GM12878 (cell line): ENCODE data around the gene ABHD3. TPM values are rescaled to one million over a fixed set of nuclear protein-coding genes. Genes with fewer than 3 reads are reported as not detected.
A peak's percentile ranks its signal among the peaks of the same experiment; 100 is the strongest.

Experiments used
- ATAC-seq: fragments of 200-7000 bp; cut with Tn5 transposase; 3 replicates; pipeline ENCODE4 v1.9.1; 2020; ENCODE audit warnings: mild to moderate bottlenecking, moderate library complexity
- BruUV-seq: library from RNA; stranded (reverse); fragments of 400-500 nt; replicated peaks from 2 replicates; lab custom pipeline; 2021; lab: Mats Ljungman, UMichigan
- CTCF ChIA-PET: fragments of 300-600 bp; sonication (Branson Sonifier 250); formaldehyde crosslinking; extraction: SDS; loops from one replicate; lab custom pipeline; 2021; ENCODE audit warnings: inconsistent platforms; lab: Yijun Ruan, JAX
- POLR2A ChIA-PET: fragments of 350-600 bp; formaldehyde crosslinking; extraction: SDS; loops from one replicate; lab custom pipeline; 2021; ENCODE audit warnings: inconsistent platforms; lab: Charles Lee
- RAD21 ChIA-PET: fragments of 300-600 bp; sonication (Branson Sonifier 250); formaldehyde crosslinking; loops from one replicate; lab custom pipeline; 2023; ENCODE audit warnings: antibody characterized with exemption; ENCODE audit not compliant: unreplicated experiment; lab: Charles Lee
- SMC1A ChIA-PET: fragments of 300-600 bp; sonication (Branson Sonifier 250); formaldehyde crosslinking; loops from one replicate; lab custom pipeline; 2023; ENCODE audit not compliant: unreplicated experiment, uncharacterized antibody; lab: Charles Lee
- DNase-seq: peaks from one replicate; pipeline ENCODE4 v3.0.0-alpha.2; 2011; ENCODE audit warnings: low read depth, low spot score
- FAIRE-seq: peaks from 3 replicates; lab custom pipeline; 2011; peaks lifted over from hg19 to GRCh38; lab: Jason Lieb, UNC
- H2AFZ ChIP-seq: 2 replicates; pipeline ENCODE4 v1.6.0; 2011; ENCODE audit warnings: low read depth, low read length, control low read depth; ENCODE audit not compliant: control insufficient read depth
- H3K27ac ChIP-seq: 2 replicates; pipeline ENCODE4 v1.5.1; 2011; ENCODE audit warnings: control low read depth; ENCODE audit not compliant: control insufficient read depth, insufficient read depth
- H3K27me3 ChIP-seq, 2 experiments: replicated peaks in 1 of 2; 2 replicates each; pipeline versions ENCODE4 v1.6.0 to v1.6.1; 2011; ENCODE audit warnings: low read length in 1 of 2; ENCODE audit not compliant: control insufficient read depth in 2 of 2, insufficient read depth in 2 of 2
- H3K36me3 ChIP-seq, 2 experiments: 2 replicates each; pipeline ENCODE4 v1.5.1; 2011; ENCODE audit warnings: low read length in 1 of 2; ENCODE audit not compliant: control insufficient read depth in 2 of 2, insufficient read depth in 2 of 2
- H3K4me1 ChIP-seq: 2 replicates; pipeline ENCODE4 v1.6.1; 2011; ENCODE audit warnings: mild to moderate bottlenecking, low read length, moderate library complexity, mixed read lengths; ENCODE audit not compliant: control insufficient read depth, insufficient read depth
- H3K4me2 ChIP-seq: 2 replicates; pipeline ENCODE4 v1.6.0; 2011; ENCODE audit warnings: control low read depth; ENCODE audit not compliant: control insufficient read depth, insufficient read depth
- H3K4me3 ChIP-seq: fragments of 200-600 bp; sonication (generic); 2 replicates; pipeline ENCODE4 v1.5.1; 2016
- H3K79me2 ChIP-seq: 2 replicates; pipeline ENCODE4 v1.6.0; 2011; ENCODE audit warnings: low read length; ENCODE audit not compliant: control insufficient read depth, insufficient read depth
- H3K9ac ChIP-seq: 2 replicates; pipeline ENCODE4 v1.8.0; 2011; ENCODE audit warnings: low read length, control low read depth, mixed read lengths; ENCODE audit not compliant: control insufficient read depth, insufficient read depth
- H3K9me3 ChIP-seq: replicated peaks from 3 replicates; pipeline ENCODE4 v1.5.1; 2011; ENCODE audit warnings: mild to moderate bottlenecking, low read length; ENCODE audit not compliant: control insufficient read depth, insufficient read depth
- H4K20me1 ChIP-seq: 2 replicates; pipeline ENCODE4 v1.6.0; 2011; ENCODE audit not compliant: control insufficient read depth, insufficient read depth
- JUNB ChIP-seq: IDR thresholded peaks from 2 replicates; pipeline ENCODE4 v1.6.1; 2016; ENCODE audit warnings: antibody characterized with exemption, mild to moderate bottlenecking
- WGBS: methylation state at CpG from one replicate; pipeline ENCODE4 v1.1.6; 2016; ENCODE audit warnings: low lambda C conversion rate; ENCODE audit not compliant: insufficient replicate concordance, insufficient coverage; ENCODE audit errors: missing lambda C conversion rate; 5-methylcytosine and 5-hydroxymethylcytosine counted together
- in situ Hi-C: fragments of 300-500 bp; cut with MboI; formaldehyde crosslinking; loops from 9 replicates; pipeline ENCODE4 v1.14.3; 2018; ENCODE audit warnings: mixed read lengths
- intact Hi-C: fragments of 100-400 bp; cut with micrococcal nuclease; formaldehyde crosslinking; loops from one replicate; pipeline ENCODE4 v1.14.2; 2022; ENCODE audit not compliant: unreplicated experiment
- polyA plus RNA-seq, 11 experiments: library from polyadenylated mRNA; depleted of rRNA in 4 of 11; unstranded in 6 of 11; stranded (reverse) in 5 of 11; fragments of >200 nt; fragmentation: Nextera tagmentation in 4 of 11; fragmentation: Illumina TruSeq in 1 of 11; extraction: Ambion mirVana in 4 of 11; extraction: Trizol in 1 of 11; gene quantifications; 1 replicate in 1 of 11; 2 replicates in 10 of 11; pipeline versions ENCODE4 v1.2.1 to v1.2.3, GENCODE V29; 2011 to 2016; ENCODE audit warnings: inconsistent platforms in 2 of 11, missing spikeins in 2 of 11, low read depth in 1 of 11
- total RNA-seq, 4 experiments: library from RNA; depleted of rRNA in 3 of 4; stranded (reverse); fragments of >200 nt in 3 of 4; fragmentation: Illumina TruSeq in 1 of 4; extraction: Trizol in 1 of 4; gene quantifications; 2 replicates each; pipeline versions ENCODE4 v1.2.1 to v1.2.3, GENCODE V29; 2013 to 2021
- TF ChIP-seq, protein P1 (sequence below): fragments of 450-650 bp; IDR thresholded peaks from 2 replicates; pipeline ENCODE4 v1.6.1; 2016; ENCODE audit warnings: mild to moderate bottlenecking, moderate library complexity, borderline replicate concordance
- TF ChIP-seq, protein P2 (sequence below): fragments of 450-650 bp; IDR thresholded peaks from 2 replicates; pipeline ENCODE4 v1.6.1; 2016; ENCODE audit warnings: mild to moderate bottlenecking

Gene ABHD3
- total and polyA plus RNA-seq, 10 of the 15 experiments (the other 5 are each of a cell fraction or from before 2014, with no cell fraction given) = 4.9 to 49.8 (median 18.3) TPM

GRCh38 chr18:21743166-21743832, 38.7 kb upstream of the ABHD3 start (continued):
- TF ChIP-seq, protein P1, sequence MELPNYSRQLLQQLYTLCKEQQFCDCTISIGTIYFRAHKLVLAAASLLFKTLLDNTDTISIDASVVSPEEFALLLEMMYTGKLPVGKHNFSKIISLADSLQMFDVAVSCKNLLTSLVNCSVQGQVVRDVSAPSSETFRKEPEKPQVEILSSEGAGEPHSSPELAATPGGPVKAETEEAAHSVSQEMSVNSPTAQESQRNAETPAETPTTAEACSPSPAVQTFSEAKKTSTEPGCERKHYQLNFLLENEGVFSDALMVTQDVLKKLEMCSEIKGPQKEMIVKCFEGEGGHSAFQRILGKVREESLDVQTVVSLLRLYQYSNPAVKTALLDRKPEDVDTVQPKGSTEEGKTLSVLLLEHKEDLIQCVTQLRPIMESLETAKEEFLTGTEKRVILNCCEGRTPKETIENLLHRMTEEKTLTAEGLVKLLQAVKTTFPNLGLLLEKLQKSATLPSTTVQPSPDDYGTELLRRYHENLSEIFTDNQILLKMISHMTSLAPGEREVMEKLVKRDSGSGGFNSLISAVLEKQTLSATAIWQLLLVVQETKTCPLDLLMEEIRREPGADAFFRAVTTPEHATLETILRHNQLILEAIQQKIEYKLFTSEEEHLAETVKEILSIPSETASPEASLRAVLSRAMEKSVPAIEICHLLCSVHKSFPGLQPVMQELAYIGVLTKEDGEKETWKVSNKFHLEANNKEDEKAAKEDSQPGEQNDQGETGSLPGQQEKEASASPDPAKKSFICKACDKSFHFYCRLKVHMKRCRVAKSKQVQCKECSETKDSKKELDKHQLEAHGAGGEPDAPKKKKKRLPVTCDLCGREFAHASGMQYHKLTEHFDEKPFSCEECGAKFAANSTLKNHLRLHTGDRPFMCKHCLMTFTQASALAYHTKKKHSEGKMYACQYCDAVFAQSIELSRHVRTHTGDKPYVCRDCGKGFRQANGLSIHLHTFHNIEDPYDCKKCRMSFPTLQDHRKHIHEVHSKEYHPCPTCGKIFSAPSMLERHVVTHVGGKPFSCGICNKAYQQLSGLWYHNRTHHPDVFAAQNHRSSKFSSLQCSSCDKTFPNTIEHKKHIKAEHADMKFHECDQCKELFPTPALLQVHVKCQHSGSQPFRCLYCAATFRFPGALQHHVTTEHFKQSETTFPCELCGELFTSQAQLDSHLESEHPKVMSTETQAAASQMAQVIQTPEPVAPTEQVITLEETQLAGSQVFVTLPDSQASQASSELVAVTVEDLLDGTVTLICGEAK = peak; percentile 49; the same call in 1 of the 2 replicates
- TF ChIP-seq, all 136 proteins: peak for 5

- no peak for FAIRE-seq
- ATAC-seq = no peak
- no peak for DNase-seq
- in situ Hi-C loops = no loop called here
- H3K4me1 ChIP-seq = no peaks in the 10 kb centered on the region
- peaks cover 55% of the 10 kb centered on the region for H3K79me2 ChIP-seq
- intact Hi-C loops = loop anchor here (2.0 to 10.0 kb wide), 4 partner anchors 58 to 638 kb away; partner anchors contain the start of gene SNRPD1
- peak overlapping the region; percentile 90 for H3K4me2 ChIP-seq
- no peaks in the 10 kb centered on the region for H3K36me3 ChIP-seq
- POLR2A ChIA-PET = interaction anchor here (0.7 to 2.1 kb wide), 7 partner anchors 9 to 50 kb away, joined by 3 to 6 read pairs (median 4); partner anchors contain the start of gene ABHD3
- RAD21 ChIA-PET = interaction anchor here (0.7 to 1.6 kb wide), 8 partner anchors 37 to 142 kb away, joined by 3 to 6 read pairs (median 4); partner anchors contain the start of genes ABHD3 and ESCO1
- peak overlapping the region; percentile 91 for H3K27ac ChIP-seq
- no peak overlapping the region for H2AFZ ChIP-seq
- no peaks in the 10 kb centered on the region for H3K9me3 ChIP-seq
- TF ChIP-seq, protein P2, sequence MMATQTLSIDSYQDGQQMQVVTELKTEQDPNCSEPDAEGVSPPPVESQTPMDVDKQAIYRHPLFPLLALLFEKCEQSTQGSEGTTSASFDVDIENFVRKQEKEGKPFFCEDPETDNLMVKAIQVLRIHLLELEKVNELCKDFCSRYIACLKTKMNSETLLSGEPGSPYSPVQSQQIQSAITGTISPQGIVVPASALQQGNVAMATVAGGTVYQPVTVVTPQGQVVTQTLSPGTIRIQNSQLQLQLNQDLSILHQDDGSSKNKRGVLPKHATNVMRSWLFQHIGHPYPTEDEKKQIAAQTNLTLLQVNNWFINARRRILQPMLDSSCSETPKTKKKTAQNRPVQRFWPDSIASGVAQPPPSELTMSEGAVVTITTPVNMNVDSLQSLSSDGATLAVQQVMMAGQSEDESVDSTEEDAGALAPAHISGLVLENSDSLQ = no peak
- TF ChIP-seq JUNB = peak; percentile 36; the same call in 1 of the 2 replicates
- no peaks in the 10 kb centered on the region for H3K27me3 ChIP-seq
- no TSS peak for BruUV-seq
- peak overlapping the region; percentile 96 for H3K4me3 ChIP-seq
- SMC1A ChIA-PET = interaction anchor here (0.7 to 2.0 kb wide), 15 partner anchors 10 to 142 kb away, joined by 3 to 9 read pairs (median 4); partner anchors contain the start of genes ESCO1 and SNRPD1
- 82% methylated on average over 5 of the region's 5 CpGs for WGBS
- peak overlapping the region; percentile 94 for H3K9ac ChIP-seq
- H4K20me1 ChIP-seq = no peaks in the 10 kb centered on the region
- CTCF ChIA-PET = interaction anchor here (0.7 to 1.9 kb wide), 6 partner anchors 10 to 145 kb away, joined by 3 to 5 read pairs (median 4); partner anchors contain the start of genes ESCO1 and SNRPD1
Observed at GRCh38 chr18:21742315-21742687, 37.7 kb upstream of the ABHD3 start.
